Measurements from ENCODE around the gene CYP3A5. TPM values are rescaled to one million over a fixed set of nuclear protein-coding genes. Genes with fewer than 3 reads are reported as not detected.

CYP3A5 gene
- total and polyA plus RNA-seq, 2 of the 13 experiments (the other 11 are each of a cell fraction or from before 2014, with no cell fraction given), result 5.7 to 9.3 TPM

GRCh38 chr7:99693427-99694200 is 13.8 kb upstream of the CYP3A5 start (continued):
- TF ChIP-seq AGO1 (IDR thresholded peaks at IDR 0.05; ENCODE audit: low read depth, low read length, poor library complexity, severe bottlenecking) (no peak), ATF7 (IDR thresholded peaks at IDR 0.05) (no peak), ATF7 (CRISPR knock-in tag; IDR thresholded peaks at IDR 0.05) (no peak), NFE2L2 (IDR thresholded peaks at IDR 0.05; ENCODE audit: low read length) (no peak), KAT7 (CRISPR knock-in tag; IDR thresholded peaks at IDR 0.05; ENCODE audit: borderline replicate concordance) (no peak; the same call in 1 of the 2 replicates), ATAD3A (CRISPR knock-in tag; IDR thresholded peaks at IDR 0.05) (no peak), ZKSCAN1 (IDR thresholded peaks at IDR 0.05; ENCODE audit: low read length) (no peak), TP53 (CRISPR knock-in tag; conservative IDR thresholded peaks at IDR 0.05) (no peak; the same call in 1 of the 2 replicates), WIZ (CRISPR knock-in tag; IDR thresholded peaks at IDR 0.05) (0 out of 2 replicates have a peak, but pooled peaks have one; percentile 41), SNAPC2 (CRISPR knock-in tag; IDR thresholded peaks at IDR 0.05) (no peak; the same call in 1 of the 2 replicates), KMT2A (CRISPR knock-in tag; IDR thresholded peaks at IDR 0.05) (no peak), ZNF770 (CRISPR knock-in tag; IDR thresholded peaks at IDR 0.05) (0 out of 2 replicates have a peak, but pooled peaks have one; percentile 45), TRIM24 (CRISPR knock-in tag; IDR thresholded peaks at IDR 0.05) (no peak), ARHGAP35 (CRISPR knock-in tag; IDR thresholded peaks at IDR 0.05; ENCODE audit: borderline replicate concordance) (peak; percentile 79), PRDM10 (CRISPR knock-in tag; IDR thresholded peaks at IDR 0.05; ENCODE audit: low read depth) (peak; percentile 59; the same call in 1 of the 2 replicates), NPAS2 (CRISPR knock-in tag; IDR thresholded peaks at IDR 0.05; ENCODE audit: borderline replicate concordance) (no peak), ZSCAN31 (CRISPR knock-in tag; IDR thresholded peaks at IDR 0.05; ENCODE audit: low read depth) (peak; percentile 56; the same call in 1 of the 2 replicates), ZNF616 (CRISPR knock-in tag; IDR thresholded peaks at IDR 0.05; ENCODE audit: low read depth) (0 out of 2 replicates have a peak, but pooled peaks have one; percentile 51), TBL1XR1 (IDR thresholded peaks at IDR 0.05; ENCODE audit: borderline replicate concordance, low read length, partially characterized antibody) (no peak), SRY (CRISPR knock-in tag; IDR thresholded peaks at IDR 0.05) (peak; percentile 74), NFATC3 (CRISPR knock-in tag; IDR thresholded peaks at IDR 0.05) (no peak), ZNF589 (CRISPR knock-in tag; conservative IDR thresholded peaks at IDR 0.05) (no peak), ZNF580 (CRISPR knock-in tag; IDR thresholded peaks at IDR 0.05; ENCODE audit: borderline replicate concordance, low read depth) (peak; percentile 71; the same call in 1 of the 2 replicates)

All from HepG2 (cell line).